B cell (primary cell): ENCODE measurements around the gene KRTAP10-9. TPM values are rescaled to one million over a fixed set of nuclear protein-coding genes. Genes with fewer than 3 reads are reported as not detected.

ENCODE experiments used
- ATAC-seq: fragments of 200-7000 bp; cut with Tn5 transposase; one replicate; pipeline ENCODE4 v1.10.0; 2021; ENCODE audit warnings: low read depth, mild to moderate bottlenecking, moderate number of reproducible peaks, moderate library complexity
- CTCF ChIA-PET: fragments of 350-600 bp; sonication (Branson Sonifier 250); formaldehyde crosslinking; loops from one replicate; lab custom pipeline; 2021; ENCODE audit warnings: antibody characterized with exemption, inconsistent platforms; lab: Charles Lee
- POLR2A ChIA-PET: fragments of 350-600 bp; sonication (Branson Sonifier 250); formaldehyde crosslinking; loops from one replicate; lab custom pipeline; 2021; ENCODE audit warnings: antibody characterized with exemption; lab: Charles Lee
- DNase-seq: peaks from one replicate; pipeline ENCODE4 v3.0.0; 2013
- H2AFZ ChIP-seq: 2 replicates; pipeline ENCODE4 v1.6.1; 2012; ENCODE audit warnings: mild to moderate bottlenecking, low read depth, low read length; ENCODE audit not compliant: insufficient read depth, poor library complexity, severe bottlenecking
- H3K27ac ChIP-seq, 2 donors: 1 replicate in 1 of 2; 2 replicates in 1 of 2; pipeline ENCODE4 v1.5.1; 2012 to 2013; ENCODE audit warnings: low read length in 2 of 2, mild to moderate bottlenecking in 2 of 2, moderate library complexity in 1 of 2
- H3K27me3 ChIP-seq, 4 experiments: fragments of 200-600 bp in 1 of 4; sonication (generic) in 1 of 4; replicated peaks in 1 of 4; 1 replicate in 2 of 4; 2 replicates in 2 of 4; pipeline versions ENCODE4 v1.6.1 to v1.7.0; 2013 to 2016; ENCODE audit warnings: low read length in 3 of 4, mild to moderate bottlenecking in 2 of 4, mixed read lengths in 1 of 4, moderate library complexity in 1 of 4; ENCODE audit not compliant: insufficient read depth in 4 of 4, control insufficient read depth in 3 of 4; ENCODE audit errors: control extremely low read depth in 1 of 4
- H3K36me3 ChIP-seq, 2 experiments: replicated peaks in 1 of 2; 1 replicate in 1 of 2; 2 replicates in 1 of 2; pipeline versions ENCODE4 v1.6.1 to v1.7.1; 2013; ENCODE audit warnings: low read length in 1 of 2; ENCODE audit not compliant: insufficient read depth in 2 of 2, control insufficient read depth in 1 of 2; ENCODE audit errors: control extremely low read depth in 1 of 2, extremely low read depth in 1 of 2
- H3K4me1 ChIP-seq, 2 donors: fragments of 200-600 bp in 1 of 2; sonication (generic) in 1 of 2; 1 replicate in 1 of 2; 2 replicates in 1 of 2; pipeline versions ENCODE4 v1.5.1 to v1.6.1; 2013 to 2017; ENCODE audit warnings: low read length in 2 of 2; ENCODE audit not compliant: control insufficient read depth in 2 of 2, insufficient read depth in 2 of 2
- H3K4me2 ChIP-seq: replicated peaks from 2 replicates; pipeline ENCODE3; 2012; ENCODE audit warnings: mild to moderate bottlenecking, low read depth, low read length; ENCODE audit not compliant: poor library complexity, severe bottlenecking
- H3K4me3 ChIP-seq, 5 experiments: fragments of 200-600 bp in 1 of 5; sonication (generic) in 1 of 5; 1 replicate in 3 of 5; 2 replicates in 2 of 5; pipeline versions ENCODE4 v1.5.1 to v1.7.0; 2011 to 2016; ENCODE audit warnings: low read length in 4 of 5, mild to moderate bottlenecking in 4 of 5, low read depth in 2 of 5, control low read depth in 1 of 5, moderate library complexity in 1 of 5; ENCODE audit not compliant: insufficient read depth in 1 of 5; ENCODE audit errors: control extremely low read depth in 1 of 5, extremely low read depth in 1 of 5
- H3K79me2 ChIP-seq: fragments of 200-600 bp; sonication (generic); one replicate; pipeline ENCODE4 v1.6.0; 2016; ENCODE audit warnings: low read length; ENCODE audit not compliant: control insufficient read depth, insufficient read depth
- H3K9ac ChIP-seq: fragments of 200-600 bp; sonication (generic); 2 replicates; pipeline ENCODE4 v1.6.1; 2017; ENCODE audit warnings: mild to moderate bottlenecking, low read length, moderate library complexity
- H3K9me3 ChIP-seq, 3 donors: one replicate each; pipeline versions ENCODE4 v1.6.1 to v1.7.1; 2013; ENCODE audit warnings: low read length in 2 of 3; ENCODE audit not compliant: control insufficient read depth in 2 of 3, insufficient read depth in 1 of 3; ENCODE audit errors: control extremely low read depth in 1 of 3
- H4K20me1 ChIP-seq: 2 replicates; pipeline ENCODE4 v1.6.0; 2012; ENCODE audit warnings: mild to moderate bottlenecking, low read length; ENCODE audit not compliant: insufficient read depth, control insufficient read depth, poor library complexity, severe bottlenecking
- H3K27ac Mint-ChIP-seq: one replicate; pipeline ENCODE4 v1.8.0; 2021; ENCODE audit warnings: mixed read lengths
- H3K27me3 Mint-ChIP-seq: one replicate; pipeline ENCODE4 v1.8.0; 2021; ENCODE audit warnings: mixed read lengths
- H3K4me1 Mint-ChIP-seq: one replicate; pipeline ENCODE4 v1.8.0; 2021; ENCODE audit warnings: mixed read lengths
- H3K4me3 Mint-ChIP-seq: one replicate; pipeline ENCODE4 v1.8.0; 2021; ENCODE audit warnings: mixed read lengths
- H3K9me3 Mint-ChIP-seq: one replicate; pipeline ENCODE4 v1.8.0; 2022; ENCODE audit warnings: mixed read lengths; ENCODE audit not compliant: insufficient read depth
- CTCF ChIP-seq: fragments of 200-600 bp; IDR thresholded peaks from one replicate; pipeline ENCODE4 v1.8.0; 2022; ENCODE audit warnings: antibody characterized with exemption, mild to moderate bottlenecking
- EZH2 ChIP-seq: IDR thresholded peaks from 2 replicates; pipeline ENCODE4 v1.6.1; 2012; ENCODE audit warnings: borderline replicate concordance, low read depth, mild to moderate bottlenecking, moderate library complexity, low read length; ENCODE audit not compliant: insufficient read depth, poor library complexity, severe bottlenecking
- WGBS: methylation state at CpG from one replicate; pipeline ENCODE4 v1.1.5; 2013; ENCODE audit warnings: missing lambda C conversion rate; ENCODE audit not compliant: insufficient coverage; 5-methylcytosine and 5-hydroxymethylcytosine counted together
- intact Hi-C: fragments of 100-400 bp; cut with micrococcal nuclease; formaldehyde crosslinking; loops from one replicate; pipeline ENCODE4 v1.10.0; 2022
- polyA plus RNA-seq: library from polyadenylated mRNA; depleted of rRNA; stranded (reverse); fragments of >200 nt; gene quantifications from 2 replicates; pipeline ENCODE4 v1.2.3, GENCODE V29; 2012
- total RNA-seq, 2 donors: library from RNA; stranded (reverse); fragments of 120-200 nt in 1 of 2; gene quantifications; 1 replicate in 1 of 2; 2 replicates in 1 of 2; pipeline versions ENCODE4 v1.2.3 to v1.2.4, GENCODE V29; 2013 to 2022

Gene KRTAP10-9
- total and polyA plus RNA-seq, 2 donors (not counting 1 experiment from before 2014, with no cell fraction given): not detected

GRCh38 chr21:44583089-44583799, 43.6 kb upstream of the KRTAP10-9 start:
- H3K79me2 ChIP-seq: no peaks in the 10 kb centered on the region
- ATAC-seq (no peak), DNase-seq (no peak)
- Mint-ChIP-seq H3K27ac (no peak overlapping the region), H3K4me1 (no peaks in the 10 kb centered on the region), H3K27me3 (peaks cover 53% of the 10 kb centered on the region), H3K4me3 (no peak overlapping the region), H3K9me3 (peaks cover 4% of the 10 kb centered on the region)
- 72% methylated on average over 9 of the region's 11 CpGs for WGBS
- no peak overlapping the region for H3K27ac ChIP-seq
- peaks cover 3 to 43% (median 19%) of the 10 kb centered on the region in 3 donors for H3K9me3 ChIP-seq
- H3K4me1 ChIP-seq: no peaks in the 10 kb centered on the region
- no peak overlapping the region for H3K4me2 ChIP-seq
- intact Hi-C loops: no loop called here
- no peaks in the 10 kb centered on the region for H4K20me1 ChIP-seq
- H3K9ac ChIP-seq: no peak overlapping the region
- no peak for TF ChIP-seq EZH2
- TF ChIP-seq CTCF: no peak
- no peak overlapping the region for H3K4me3 ChIP-seq
- POLR2A ChIA-PET: no interaction called here
- H2AFZ ChIP-seq: no peak overlapping the region
- no peaks in the 10 kb centered on the region for H3K36me3 ChIP-seq
- H3K27me3 ChIP-seq: peaks cover 0 to 18% (median 5%) of the 10 kb centered on the region in 4 experiments
- CTCF ChIA-PET: no interaction called here

GRCh38 chr21:44583800-44584147, 43.1 kb upstream of the KRTAP10-9 start:
- ChIA-PET POLR2A (no interaction called here), CTCF (no interaction called here)
- intact Hi-C loops: no loop called here
- no peak overlapping the region for H3K27ac ChIP-seq
- Mint-ChIP-seq H3K27ac (no peak overlapping the region), H3K9me3 (peaks cover 4% of the 10 kb centered on the region), H3K4me1 (no peaks in the 10 kb centered on the region), H3K27me3 (peaks cover 53% of the 10 kb centered on the region), H3K4me3 (no peak overlapping the region)
- WGBS: 80% methylated on average over 4 of the region's 6 CpGs
- H3K4me2 ChIP-seq: no peak overlapping the region
- ATAC-seq (no peak), DNase-seq (no peak)
- peaks cover 0 to 18% (median 5%) of the 10 kb centered on the region in 4 experiments for H3K27me3 ChIP-seq
- H2AFZ ChIP-seq: no peak overlapping the region
- no peaks in the 10 kb centered on the region for H3K36me3 ChIP-seq
- TF ChIP-seq CTCF (no peak), EZH2 (no peak)
- no peaks in the 10 kb centered on the region for H3K79me2 ChIP-seq
- H3K9ac ChIP-seq: no peak overlapping the region
- peaks cover 3 to 38% (median 19%) of the 10 kb centered on the region in 3 donors for H3K9me3 ChIP-seq
- no peaks in the 10 kb centered on the region for H4K20me1 ChIP-seq
- no peaks in the 10 kb centered on the region for H3K4me1 ChIP-seq
- H3K4me3 ChIP-seq: no peak overlapping the region
